Thyroid gland (tissue), 4 donors: ENCODE measurements around the gene ASPG.

Experiments used
- POLR2A ChIP-seq, 2 donors: fragments of 450-650 bp; IDR thresholded peaks; one replicate each; pipeline ENCODE4 v1.6.1; 2017; ENCODE audit warnings: antibody characterized with exemption in 2 of 2, mild to moderate bottlenecking in 2 of 2, moderate library complexity in 1 of 2
- TF ChIP-seq, protein P1 (sequence below), 6 experiments: fragments of 200-600 bp in 3 of 6; fragments of 450-650 bp in 3 of 6; sonication (generic) in 3 of 6; IDR thresholded peaks; one replicate each; pipeline ENCODE4 v1.5.1; 2016 to 2019; ENCODE audit warnings: antibody characterized with exemption in 6 of 6, mild to moderate bottlenecking in 2 of 6, inconsistent platforms in 1 of 6, moderate library complexity in 1 of 6

DNA sequence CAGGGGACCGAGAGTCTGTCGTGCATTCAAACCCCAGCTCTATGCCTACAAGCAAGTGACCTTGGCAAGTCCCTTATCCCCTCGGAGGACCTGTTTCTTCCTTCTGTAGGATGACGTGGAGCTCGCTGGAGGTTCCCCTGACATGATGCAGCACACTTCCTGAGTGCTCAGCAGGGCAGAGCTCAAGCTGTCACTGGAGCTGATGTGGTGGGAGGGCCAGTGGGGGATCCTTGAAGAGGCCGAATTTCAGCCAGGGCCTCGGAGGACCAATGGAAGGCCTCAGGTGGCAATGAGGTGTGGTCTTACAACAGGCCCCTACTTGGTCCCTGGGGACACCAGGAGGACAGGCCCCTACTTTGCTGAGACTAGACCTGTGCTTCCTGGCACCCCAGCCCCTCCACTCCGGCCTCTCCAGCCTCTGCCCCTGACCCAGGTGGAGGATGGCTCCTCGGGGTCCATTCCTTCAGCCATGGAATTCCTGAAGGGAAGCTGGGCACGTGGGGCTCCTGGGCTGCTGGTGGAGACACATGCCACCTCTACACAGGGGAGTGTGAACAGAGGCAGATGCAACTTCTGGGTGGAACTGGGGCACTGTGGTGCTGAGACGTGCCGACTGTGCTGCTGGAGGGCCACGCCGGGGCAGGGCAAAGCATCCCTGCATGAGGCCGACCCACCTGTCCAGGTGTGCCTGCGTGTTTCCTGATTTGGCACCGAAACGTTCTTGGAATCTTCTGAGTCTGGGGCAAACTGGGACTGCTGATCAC lies 34.2 kb downstream of the ASPG start:
- TF ChIP-seq, protein P1, sequence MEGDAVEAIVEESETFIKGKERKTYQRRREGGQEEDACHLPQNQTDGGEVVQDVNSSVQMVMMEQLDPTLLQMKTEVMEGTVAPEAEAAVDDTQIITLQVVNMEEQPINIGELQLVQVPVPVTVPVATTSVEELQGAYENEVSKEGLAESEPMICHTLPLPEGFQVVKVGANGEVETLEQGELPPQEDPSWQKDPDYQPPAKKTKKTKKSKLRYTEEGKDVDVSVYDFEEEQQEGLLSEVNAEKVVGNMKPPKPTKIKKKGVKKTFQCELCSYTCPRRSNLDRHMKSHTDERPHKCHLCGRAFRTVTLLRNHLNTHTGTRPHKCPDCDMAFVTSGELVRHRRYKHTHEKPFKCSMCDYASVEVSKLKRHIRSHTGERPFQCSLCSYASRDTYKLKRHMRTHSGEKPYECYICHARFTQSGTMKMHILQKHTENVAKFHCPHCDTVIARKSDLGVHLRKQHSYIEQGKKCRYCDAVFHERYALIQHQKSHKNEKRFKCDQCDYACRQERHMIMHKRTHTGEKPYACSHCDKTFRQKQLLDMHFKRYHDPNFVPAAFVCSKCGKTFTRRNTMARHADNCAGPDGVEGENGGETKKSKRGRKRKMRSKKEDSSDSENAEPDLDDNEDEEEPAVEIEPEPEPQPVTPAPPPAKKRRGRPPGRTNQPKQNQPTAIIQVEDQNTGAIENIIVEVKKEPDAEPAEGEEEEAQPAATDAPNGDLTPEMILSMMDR (IDR thresholded peaks at IDR 0.05), result no peak
- TF ChIP-seq POLR2A (IDR thresholded peaks at IDR 0.05), result no peak
